IMR-90 (cell line): ENCODE measurements around the gene DLG5. TPM values are rescaled to one million over a fixed set of nuclear protein-coding genes. Genes with fewer than 3 reads are reported as not detected.

Source experiments
- ATAC-seq: fragments of 200-7000 bp; cut with Tn5 transposase; 2 replicates; pipeline ENCODE4 v1.9.1; 2020; ENCODE audit warnings: low read depth, mild to moderate bottlenecking, moderate library complexity
- BruUV-seq: library from RNA; stranded (reverse); fragments of 400-500 nt; replicated peaks from 2 replicates; lab custom pipeline; 2021; lab: Mats Ljungman, UMichigan
- CTCF ChIA-PET: fragments of 300-600 bp; formaldehyde crosslinking; extraction: SDS; loops from one replicate; lab custom pipeline; 2021; ENCODE audit warnings: antibody characterized with exemption; lab: Yijun Ruan, JAX
- POLR2A ChIA-PET: fragments of 300-600 bp; sonication (Branson Sonifier 250); formaldehyde crosslinking; loops from one replicate; lab custom pipeline; 2022; ENCODE audit warnings: antibody characterized with exemption; ENCODE audit not compliant: unreplicated experiment; lab: Charles Lee
- DNase-seq: peaks from one replicate; pipeline ENCODE4 v3.0.0; 2013
- H2AFZ ChIP-seq: replicated peaks from 2 replicates; pipeline ENCODE3; 2013; ENCODE audit warnings: low read length, mild to moderate bottlenecking; ENCODE audit not compliant: poor library complexity
- H2AK5ac ChIP-seq: 2 replicates; pipeline ENCODE4 v1.6.1; 2013; ENCODE audit warnings: low read depth, low read length, inconsistent platforms
- H2AK9ac ChIP-seq: replicated peaks from 2 replicates; pipeline ENCODE3; 2013; ENCODE audit warnings: mild to moderate bottlenecking, low read depth, low read length, moderate library complexity; ENCODE audit not compliant: poor library complexity
- H2BK120ac ChIP-seq: 2 replicates; pipeline ENCODE4 v1.6.1; 2013; ENCODE audit warnings: low read depth, low read length, inconsistent platforms
- H2BK15ac ChIP-seq: 3 replicates; pipeline ENCODE4 v1.6.1; 2013; ENCODE audit warnings: low read depth, low read length, inconsistent platforms
- H2BK20ac ChIP-seq: 2 replicates; pipeline ENCODE4 v1.6.1; 2013; ENCODE audit warnings: low read depth, mild to moderate bottlenecking, inconsistent platforms, low read length, moderate library complexity
- H2BK5ac ChIP-seq: 2 replicates; pipeline ENCODE4 v1.6.1; 2013; ENCODE audit warnings: mild to moderate bottlenecking, low read depth, low read length, inconsistent platforms; ENCODE audit not compliant: poor library complexity, severe bottlenecking
- H3K14ac ChIP-seq: replicated peaks from 2 replicates; pipeline ENCODE4 v1.6.1; 2013; ENCODE audit warnings: low read depth, low read length, inconsistent platforms
- H3K18ac ChIP-seq: 2 replicates; pipeline ENCODE4 v1.6.1; 2013; ENCODE audit warnings: low read depth, low read length, control low read depth
- H3K23ac ChIP-seq: 2 replicates; pipeline ENCODE4 v1.6.1; 2013; ENCODE audit warnings: low read depth, low read length, inconsistent platforms
- H3K27ac ChIP-seq: 2 replicates; pipeline ENCODE4 v1.5.1; 2013; ENCODE audit warnings: mild to moderate bottlenecking, control low read depth, low read length; ENCODE audit not compliant: insufficient read depth
- H3K27me3 ChIP-seq: 2 replicates; pipeline ENCODE4 v1.6.1; 2013; ENCODE audit warnings: low read length; ENCODE audit not compliant: control insufficient read depth, insufficient read depth
- H3K36me3 ChIP-seq: 2 replicates; pipeline ENCODE4 v1.6.1; 2013; ENCODE audit warnings: low read length, mixed read lengths; ENCODE audit not compliant: control insufficient read depth, insufficient read depth
- H3K4ac ChIP-seq: 2 replicates; pipeline ENCODE4 v1.6.1; 2013; ENCODE audit warnings: low read depth, low read length, inconsistent platforms
- H3K4me1 ChIP-seq: 2 replicates; pipeline ENCODE4 v1.6.1; 2013; ENCODE audit warnings: low read length, mixed read lengths; ENCODE audit not compliant: control insufficient read depth, insufficient read depth
- H3K4me2 ChIP-seq: 2 replicates; pipeline ENCODE4 v1.6.1; 2013; ENCODE audit warnings: low read depth, mild to moderate bottlenecking, control low read depth, low read length, moderate library complexity
- H3K4me3 ChIP-seq: 2 replicates; pipeline ENCODE4 v1.5.1; 2013; ENCODE audit warnings: low read depth, mild to moderate bottlenecking, control low read depth, low read length, moderate library complexity; ENCODE audit not compliant: insufficient read depth
- H3K56ac ChIP-seq: 2 replicates; pipeline ENCODE4 v1.6.1; 2013; ENCODE audit warnings: low read length, inconsistent platforms; ENCODE audit not compliant: insufficient read depth; ENCODE audit errors: extremely low read depth
- H3K79me1 ChIP-seq, 2 experiments: 2 replicates each; pipeline ENCODE4 v1.6.1; 2013; ENCODE audit warnings: low read length in 2 of 2, inconsistent platforms in 1 of 2, low read depth in 1 of 2
- H3K9ac ChIP-seq: 2 replicates; pipeline ENCODE4 v1.6.1; 2013; ENCODE audit warnings: low read depth, low read length, control low read depth
- H3K9me1 ChIP-seq: 2 replicates; pipeline ENCODE4 v1.6.1; 2013; ENCODE audit warnings: low read length, inconsistent platforms; ENCODE audit not compliant: insufficient read depth
- H3K9me3 ChIP-seq: 2 replicates; pipeline ENCODE4 v1.6.1; 2013; ENCODE audit warnings: low read length; ENCODE audit not compliant: control insufficient read depth, insufficient read depth
- H4K20me1 ChIP-seq: 2 replicates; pipeline ENCODE4 v1.6.1; 2013; ENCODE audit warnings: low read length, inconsistent platforms; ENCODE audit not compliant: insufficient read depth
- H4K5ac ChIP-seq: 2 replicates; pipeline ENCODE4 v1.6.1; 2013; ENCODE audit warnings: mild to moderate bottlenecking, low read depth, low read length, control low read depth
- H4K8ac ChIP-seq, 2 experiments: 2 replicates each; pipeline ENCODE4 v1.6.1; 2013; ENCODE audit warnings: low read depth in 2 of 2, low read length in 2 of 2, control low read depth in 1 of 2, inconsistent platforms in 1 of 2
- H4K91ac ChIP-seq: 2 replicates; pipeline ENCODE4 v1.6.1; 2013; ENCODE audit warnings: low read depth, low read length, inconsistent platforms; ENCODE audit not compliant: insufficient read depth
- BHLHE40 ChIP-seq: fragments of 150-350 bp; IDR thresholded peaks from 2 replicates; pipeline ENCODE4 v1.6.1; 2016; ENCODE audit warnings: mild to moderate bottlenecking, low read depth, low read length
- ELK1 ChIP-seq: fragments of 150-350 bp; IDR thresholded peaks from 2 replicates; pipeline ENCODE4 v1.6.1; 2016; ENCODE audit warnings: low read depth, mild to moderate bottlenecking, low read length, moderate library complexity, borderline replicate concordance
- MXI1 ChIP-seq: IDR thresholded peaks from 2 replicates; pipeline ENCODE4 v1.6.1; 2012; ENCODE audit warnings: low read depth, mild to moderate bottlenecking, low read length, moderate library complexity, borderline replicate concordance
- NFE2L2 ChIP-seq: fragments of 150-350 bp; IDR thresholded peaks from 2 replicates; pipeline ENCODE4 v1.6.1; 2016; ENCODE audit warnings: low read depth, mild to moderate bottlenecking, low read length
- RCOR1 ChIP-seq: IDR thresholded peaks from 2 replicates; pipeline ENCODE4 v1.6.1; 2012; ENCODE audit warnings: mild to moderate bottlenecking, low read length, improper control_type of control experiment; ENCODE audit not compliant: insufficient replicate concordance
- RFX5 ChIP-seq: IDR thresholded peaks from 2 replicates; pipeline ENCODE4 v1.8.0; 2012; ENCODE audit warnings: low read depth, mild to moderate bottlenecking, low read length, moderate library complexity
- SMC3 ChIP-seq: fragments of 150-350 bp; IDR thresholded peaks from 2 replicates; pipeline ENCODE4 v1.6.1; 2016; ENCODE audit warnings: low read depth, mild to moderate bottlenecking, antibody characterized with exemption, low read length, moderate library complexity
- WGBS, 2 experiments: methylation state at CpG; one replicate each; pipeline versions ENCODE4 v1.1.5 to v1.1.7; 2013; ENCODE audit warnings: missing lambda C conversion rate in 2 of 2; ENCODE audit not compliant: insufficient read length in 1 of 2; ENCODE audit errors: extremely low coverage in 2 of 2; 5-methylcytosine and 5-hydroxymethylcytosine counted together
- dilution Hi-C: fragments of 300-500 bp; cut with HindIII; formaldehyde crosslinking; loops from one replicate; pipeline ENCODE4 v1.14.3; 2018; ENCODE audit warnings: low sequenced_read_pairs; ENCODE audit not compliant: unreplicated experiment
- in situ Hi-C: fragments of 300-500 bp; cut with MboI; formaldehyde crosslinking; loops from 3 replicates; pipeline ENCODE4 v1.14.3; 2019; ENCODE audit warnings: low sequenced_read_pairs, inconsistent platforms, mixed read lengths
- intact Hi-C: fragments of 100-400 bp; cut with micrococcal nuclease; formaldehyde crosslinking; loops from 2 replicates; pipeline ENCODE4 v1.10.0; 2022
- polyA plus RNA-seq, 3 experiments: library from polyadenylated mRNA; depleted of rRNA; stranded (reverse); fragments of >200 nt; gene quantifications; 2 replicates each; pipeline ENCODE4 v1.2.3, GENCODE V29; 2012; ENCODE audit warnings: low replicate concordance in 1 of 3
- total RNA-seq: library from RNA; depleted of rRNA; stranded (reverse); fragments of >200 nt; gene quantifications from 2 replicates; pipeline ENCODE4 v1.2.3, GENCODE V29; 2012

Gene DLG5
- total and polyA plus RNA-seq, 2 of the 4 experiments (the other 2 are of a cell fraction) = 12.7 to 28.7 TPM

GRCh38 chr10:77789861-77790260, 136.7 kb downstream of the DLG5 start:
- no TSS peak for BruUV-seq
- Histone ChIP-seq H3K23ac (no peak overlapping the region), H3K4me3 (no peak overlapping the region), H4K20me1 (no peaks in the 10 kb centered on the region; the same call in 1 of the 2 replicates), H2BK15ac (no peak overlapping the region), H2BK20ac (no peak overlapping the region), H3K27me3 (no peaks in the 10 kb centered on the region), H4K91ac (no peak overlapping the region), H3K14ac (no peak overlapping the region), H3K4me2 (no peak overlapping the region), H3K79me1 (peaks cover 0 to 11% of the 10 kb centered on the region in 2 experiments; a peak in 1 of 4 replicates), H2BK5ac (no peak overlapping the region), H3K36me3 (peaks cover 52% of the 10 kb centered on the region), H2AFZ (no peak overlapping the region), H3K56ac (no peak overlapping the region), H4K8ac (no peak overlapping the region), H2AK5ac (no peak overlapping the region), H2BK120ac (no peak overlapping the region), H3K27ac (no peak overlapping the region), H3K9me1 (peaks cover 5% of the 10 kb centered on the region; the same call in 1 of the 2 replicates), H2AK9ac (no peak overlapping the region), H4K5ac (no peak overlapping the region), H3K4me1 (peaks cover 4% of the 10 kb centered on the region; the same call in 1 of the 2 replicates), H3K18ac (no peak overlapping the region), H3K4ac (no peak overlapping the region), H3K9me3 (no peaks in the 10 kb centered on the region; the same call in 1 of the 2 replicates), H3K9ac (no peak overlapping the region)
- no peak for DNase-seq
- dilution Hi-C loops (no loop called here), in situ Hi-C loops (no loop called here), intact Hi-C loops (no loop called here)
- ATAC-seq = no peak
- ChIA-PET POLR2A (no interaction called here), CTCF (no interaction called here)
- WGBS, 2 experiments = 97% methylated on average over 5 of the region's 7 CpGs; no CpG with 5 or more reads in 1 of the 2 experiments
- TF ChIP-seq RCOR1 (no peak), ELK1 (no peak), NFE2L2 (no peak), SMC3 (no peak), BHLHE40 (no peak), RFX5 (no peak), MXI1 (no peak)
